ENCODE measurements around the gene CABP7. TPM values are rescaled to one million over a fixed set of nuclear protein-coding genes. Genes with fewer than 3 reads are reported as not detected.

Gene CABP7
- total and polyA plus RNA-seq, 2 of the 13 experiments (the other 11 are each of a cell fraction or from before 2014, with no cell fraction given): 0.08 TPM; not detected in 1

GRCh38 chr22:29766632-29767170 is 46.9 kb downstream of the CABP7 start, which contains the start of gene ZMAT5 (continued):
- TF ChIP-seq THAP9 (CRISPR knock-in tag; IDR thresholded peaks at IDR 0.05; ENCODE audit: borderline replicate concordance): no peak
- TF ChIP-seq ZNF556 (CRISPR knock-in tag; IDR thresholded peaks at IDR 0.05; ENCODE audit: borderline replicate concordance): no peak
- no peak; the same call in 1 of the 2 replicates for TF ChIP-seq FOXK1 (CRISPR knock-in tag; IDR thresholded peaks at IDR 0.05; ENCODE audit: borderline replicate concordance, low read depth)
- TF ChIP-seq ONECUT2 (CRISPR knock-in tag; IDR thresholded peaks at IDR 0.05): no peak; the same call in 1 of the 2 replicates
- TF ChIP-seq PRMT3 (CRISPR knock-in tag; IDR thresholded peaks at IDR 0.05; ENCODE audit: borderline replicate concordance, low read depth): no peak
- TF ChIP-seq YEATS4 (CRISPR knock-in tag; IDR thresholded peaks at IDR 0.05; ENCODE audit: borderline replicate concordance): peak; percentile 41; the same call in 1 of the 2 replicates
- no peak for TF ChIP-seq NFAT5 (CRISPR knock-in tag; IDR thresholded peaks at IDR 0.05)
- peak; percentile 42 for TF ChIP-seq NFYC (CRISPR knock-in tag; IDR thresholded peaks at IDR 0.05)
- no peak; the same call in 1 of the 2 replicates for TF ChIP-seq BORCS8-MEF2B (CRISPR knock-in tag; IDR thresholded peaks at IDR 0.05)
- peak; percentile 78; the same call in 1 of the 2 replicates for TF ChIP-seq ZNF670 (CRISPR knock-in tag; IDR thresholded peaks at IDR 0.05; ENCODE audit: borderline replicate concordance)
- peak; percentile 98; the same call in 1 of the 2 replicates for TF ChIP-seq THAP11 (CRISPR knock-in tag; IDR thresholded peaks at IDR 0.05)
- peak; percentile 78 for TF ChIP-seq HNRNPLL (IDR thresholded peaks at IDR 0.05; ENCODE audit: low read depth, low read length, poor library complexity, severe bottlenecking)
- TF ChIP-seq, protein P1, sequence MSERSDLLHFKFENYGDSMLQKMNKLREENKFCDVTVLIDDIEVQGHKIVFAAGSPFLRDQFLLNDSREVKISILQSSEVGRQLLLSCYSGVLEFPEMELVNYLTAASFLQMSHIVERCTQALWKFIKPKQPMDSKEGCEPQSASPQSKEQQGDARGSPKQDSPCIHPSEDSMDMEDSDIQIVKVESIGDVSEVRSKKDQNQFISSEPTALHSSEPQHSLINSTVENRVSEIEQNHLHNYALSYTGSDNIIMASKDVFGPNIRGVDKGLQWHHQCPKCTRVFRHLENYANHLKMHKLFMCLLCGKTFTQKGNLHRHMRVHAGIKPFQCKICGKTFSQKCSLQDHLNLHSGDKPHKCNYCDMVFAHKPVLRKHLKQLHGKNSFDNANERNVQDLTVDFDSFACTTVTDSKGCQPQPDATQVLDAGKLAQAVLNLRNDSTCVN (CRISPR knock-in tag; IDR thresholded peaks at IDR 0.05; ENCODE audit: borderline replicate concordance): 0 out of 2 replicates have a peak, but pooled peaks have one; percentile 35
- TF ChIP-seq HDAC1 (CRISPR knock-in tag; IDR thresholded peaks at IDR 0.05): peak; percentile 79
- TF ChIP-seq PATZ1 (CRISPR knock-in tag; IDR thresholded peaks at IDR 0.05): peak; percentile 1; the same call in 1 of the 2 replicates
- TF ChIP-seq SNAI1 (CRISPR knock-in tag; IDR thresholded peaks at IDR 0.05; ENCODE audit: borderline replicate concordance): peak; percentile 91; the same call in 1 of the 2 replicates
